GM18526 (cell line): ENCODE data around the gene LRRC49.

Experiments used
- POLR2A ChIP-seq: IDR thresholded peaks from 3 replicates; pipeline ENCODE4 v1.6.1; 2011; ENCODE audit not compliant: insufficient read length; ENCODE audit errors: extremely low read depth

LRRC49 gene

GRCh38 chr15:71008250-71008870 lies 115.7 kb downstream of the LRRC49 start:
- no peak for TF ChIP-seq POLR2A

DNA sequence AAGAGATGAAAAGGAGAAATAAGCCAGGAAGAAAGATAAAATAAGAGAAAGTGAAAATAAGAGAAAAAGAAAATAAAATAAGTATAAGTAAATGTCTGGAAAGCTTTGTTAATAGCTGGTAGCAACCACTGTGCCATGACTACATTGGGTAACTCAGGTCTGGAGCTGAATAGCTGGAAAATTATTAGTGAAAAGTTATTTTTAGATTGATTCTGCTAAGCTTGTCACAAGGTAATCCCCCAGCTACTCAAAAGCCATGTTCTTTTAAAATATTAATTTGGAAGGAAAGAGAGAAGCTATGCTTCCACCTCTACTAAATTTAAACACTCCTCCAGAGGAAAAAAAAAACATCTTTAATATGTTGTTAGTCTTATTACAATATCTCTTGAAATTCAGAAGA lies 117.8 kb downstream of the LRRC49 start:
- TF ChIP-seq POLR2A: no peak

DNA sequence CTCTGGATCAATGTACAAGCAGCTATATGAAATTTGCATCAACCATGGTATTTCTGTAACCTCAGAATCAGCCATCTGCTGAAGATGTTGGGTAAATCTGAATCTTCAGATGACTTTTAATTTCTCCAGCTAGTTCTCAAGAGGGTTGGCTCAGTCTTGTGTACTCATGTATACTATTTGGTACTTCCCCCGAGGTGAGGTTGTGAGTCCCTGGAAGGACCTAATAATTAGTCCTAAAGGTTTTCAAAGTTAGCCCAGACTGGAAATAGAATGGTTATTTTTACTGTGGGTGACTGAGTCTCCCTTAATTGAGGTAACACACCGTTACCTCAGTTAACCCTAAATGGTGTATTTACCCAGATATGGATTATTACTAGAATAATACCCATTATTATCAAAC lies 118.4 kb downstream of the LRRC49 start:
- TF ChIP-seq POLR2A: no peak

GRCh38 chr15:71011503-71012155 lies 119.0 kb downstream of the LRRC49 start:
- no peak for TF ChIP-seq POLR2A

DNA sequence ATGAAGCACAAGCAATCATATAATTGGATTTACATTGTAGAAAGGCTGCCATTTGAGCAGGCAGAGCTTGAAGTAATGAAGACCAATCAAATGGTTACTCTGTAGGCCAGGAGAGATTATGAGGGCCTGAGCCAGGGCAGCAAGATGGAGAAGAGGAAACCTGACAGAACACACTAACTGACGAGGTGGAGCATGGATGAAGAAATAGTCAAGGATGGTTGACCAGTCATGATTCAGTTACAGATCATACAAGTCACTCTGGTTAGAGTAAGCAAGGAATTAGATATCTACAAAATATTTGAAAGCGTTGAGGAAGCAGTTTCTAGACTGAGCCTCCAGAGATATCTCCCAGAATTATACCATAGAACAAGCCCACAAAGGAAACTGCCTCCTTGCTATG lies 120.8 kb downstream of the LRRC49 start:
- no peak for TF ChIP-seq POLR2A

- TF ChIP-seq POLR2A: no peak
Measured at GRCh38 chr15:71015342-71015741, 122.7 kb downstream of the LRRC49 start.

DNA sequence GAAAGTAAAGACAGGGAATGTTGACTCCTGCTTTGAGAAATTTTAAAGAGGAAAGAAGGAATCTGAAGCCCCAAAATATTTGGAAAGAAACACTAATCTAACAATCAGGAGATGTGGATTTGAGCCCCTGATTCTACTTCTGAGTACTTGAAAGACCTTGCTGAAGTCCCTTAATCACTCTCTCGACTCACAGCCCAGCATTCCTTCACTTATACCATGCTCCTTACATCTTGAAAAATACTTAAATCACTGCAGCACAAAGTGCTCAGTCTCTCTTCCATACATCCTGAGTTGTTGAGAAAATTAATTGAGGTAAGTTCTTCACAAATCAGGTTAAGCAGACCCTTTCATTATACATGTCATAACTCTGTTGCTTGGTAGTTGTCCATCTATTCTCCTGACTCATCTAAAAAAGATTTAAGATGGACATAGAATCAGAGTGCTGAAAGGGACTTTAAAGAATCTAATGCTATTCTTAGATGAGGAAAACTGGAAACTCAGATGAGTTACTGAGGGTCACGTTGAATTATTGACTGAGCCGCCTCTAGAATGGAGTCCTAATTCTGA lies 149.8 kb downstream of the LRRC49 start:
- no peak for TF ChIP-seq POLR2A

DNA sequence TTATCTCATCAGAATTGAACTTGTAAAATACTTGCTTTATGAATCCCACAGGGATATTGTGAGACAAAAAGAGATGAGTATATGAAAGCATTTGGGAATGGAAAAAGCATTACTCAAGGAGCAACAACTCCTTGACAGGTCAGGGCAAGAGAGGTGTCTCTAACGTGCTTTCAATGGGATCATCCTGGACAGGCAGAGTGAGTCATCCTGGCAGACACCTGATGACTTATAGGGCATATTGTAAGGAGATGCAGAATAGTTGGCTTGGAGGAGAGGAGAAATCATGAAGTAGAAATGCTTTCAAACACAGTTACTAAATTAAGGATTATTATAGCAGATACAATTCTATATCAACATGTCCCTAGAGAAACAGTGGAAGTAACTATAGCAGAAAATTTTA lies 150.7 kb downstream of the LRRC49 start:
- no peak for TF ChIP-seq POLR2A

DNA sequence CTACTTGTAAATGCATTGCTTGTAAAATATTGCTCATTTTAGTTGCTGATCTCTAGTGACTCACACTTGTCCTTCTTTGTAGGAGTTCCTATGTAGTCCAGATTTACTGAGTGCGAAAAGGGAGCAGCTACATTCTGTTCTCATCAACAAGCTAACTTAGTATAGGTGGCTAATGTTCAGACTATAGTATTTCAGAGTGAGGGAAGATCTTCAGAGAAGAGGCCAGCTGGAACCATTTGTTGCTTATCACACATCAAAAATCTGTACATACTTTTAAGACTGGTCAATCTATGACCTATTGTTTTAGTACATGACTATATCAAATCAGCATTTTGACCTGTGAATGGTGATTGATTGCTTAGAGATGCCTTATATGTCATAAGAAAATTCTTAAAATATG lies 151.4 kb downstream of the LRRC49 start:
- no peak for TF ChIP-seq POLR2A

- TF ChIP-seq POLR2A: no peak
Measured at GRCh38 chr15:71048913-71049675, 156.5 kb downstream of the LRRC49 start.

GRCh38 chr15:71049706-71050422 lies 157.2 kb downstream of the LRRC49 start:
- no peak for TF ChIP-seq POLR2A

DNA sequence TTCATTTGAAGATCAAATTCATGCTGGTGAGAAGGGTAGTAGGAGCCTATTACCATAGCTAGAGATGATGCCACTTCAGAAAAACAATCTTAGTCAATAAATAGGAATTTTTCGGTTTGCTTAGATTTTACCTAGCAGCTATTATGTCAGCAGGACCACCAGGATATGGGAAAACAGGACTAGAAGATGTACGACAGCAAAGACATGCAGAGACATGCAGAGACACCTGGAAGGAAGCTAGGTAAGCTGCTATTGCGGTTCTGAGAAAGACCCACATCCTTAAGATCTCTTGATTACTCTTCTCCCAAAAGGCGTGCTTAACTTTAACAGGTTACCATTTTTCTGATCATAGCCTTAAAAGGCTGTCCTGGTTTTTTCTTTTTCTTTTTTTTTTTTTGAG lies 157.8 kb downstream of the LRRC49 start:
- TF ChIP-seq POLR2A: no peak

DNA sequence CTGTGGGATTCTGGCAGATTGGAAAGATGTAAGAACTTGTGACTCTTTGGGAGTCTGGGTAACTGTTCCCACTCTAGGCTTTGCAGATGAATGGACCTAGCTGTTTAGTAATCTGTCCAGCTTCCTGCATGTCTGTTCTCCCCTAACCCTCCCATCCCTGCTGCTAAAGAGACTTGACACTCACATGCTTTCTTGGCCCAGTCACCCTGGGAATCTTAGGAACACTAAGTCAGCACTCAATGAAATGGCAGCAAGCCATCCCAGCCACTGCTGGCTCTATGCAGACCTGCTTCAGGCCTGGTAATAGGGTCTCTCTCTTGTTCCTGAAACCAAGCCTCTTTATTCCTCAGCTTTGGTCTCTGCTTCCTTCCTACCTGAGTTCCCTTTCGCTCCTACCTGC lies 158.9 kb downstream of the LRRC49 start:
- no peak for TF ChIP-seq POLR2A

GRCh38 chr15:71052356-71052755 lies 159.7 kb downstream of the LRRC49 start:
- no peak for TF ChIP-seq POLR2A

GRCh38 chr15:71054286-71054952 lies 161.8 kb downstream of the LRRC49 start:
- TF ChIP-seq POLR2A: no peak
